Stomach (tissue), 9 donors: Measurements from ENCODE around the gene SNF8. TPM values are rescaled to one million over a fixed set of nuclear protein-coding genes. Genes with fewer than 3 reads are reported as not detected.

Experiments
- DNase-seq, 2 donors: peaks; one replicate each; pipeline versions ENCODE4 v3.0.0 to v3.0.0-alpha.2; 2013 to 2019
- H3K27ac ChIP-seq, 5 donors: fragments of 200-600 bp in 4 of 5; sonication (generic) in 4 of 5; one replicate each; pipeline ENCODE4 v1.5.1; 2013 to 2019; ENCODE audit warnings: mild to moderate bottlenecking in 1 of 5, moderate library complexity in 1 of 5
- H3K27me3 ChIP-seq, 3 donors: fragments of 200-600 bp; sonication (generic); one replicate each; pipeline ENCODE4 v1.5.1; 2017 to 2019; ENCODE audit warnings: mixed run types in 1 of 3
- H3K36me3 ChIP-seq, 4 donors: fragments of 200-600 bp; sonication (generic); 1 replicate in 3 of 4; 2 replicates in 1 of 4; pipeline ENCODE4 v1.5.1; 2016 to 2019
- H3K4me1 ChIP-seq, 4 donors: fragments of 200-600 bp; sonication (generic); one replicate each; pipeline ENCODE4 v1.5.1; 2016 to 2019
- H3K4me3 ChIP-seq, 4 donors: fragments of 200-600 bp; sonication (generic) in 3 of 4; one replicate each; pipeline ENCODE4 v1.5.1; 2016 to 2019; ENCODE audit warnings: mild to moderate bottlenecking in 1 of 4
- H3K9me3 ChIP-seq, 4 donors: fragments of 200-600 bp; sonication (generic); one replicate each; pipeline ENCODE4 v1.5.1; 2016 to 2019
- CTCF ChIP-seq, 7 experiments: fragments of 450-650 bp in 4 of 7; fragments of 200-600 bp in 3 of 7; sonication (generic) in 3 of 7; IDR thresholded peaks; one replicate each; pipeline ENCODE4 v1.5.1; 2016 to 2019; ENCODE audit warnings: antibody characterized with exemption in 7 of 7, control low read depth in 2 of 7, mild to moderate bottlenecking in 1 of 7
- EP300 ChIP-seq: sonication (generic); formaldehyde crosslinking; IDR thresholded peaks from one replicate; pipeline ENCODE4 v1.6.1; 2017; ENCODE audit warnings: antibody characterized with exemption
- POLR2A ChIP-seq, 4 donors: fragments of 450-650 bp; IDR thresholded peaks; one replicate each; pipeline ENCODE4 v1.6.1; 2016; ENCODE audit warnings: antibody characterized with exemption in 4 of 4, control low read depth in 2 of 4, mild to moderate bottlenecking in 1 of 4, moderate library complexity in 1 of 4
- POLR2AphosphoS5 ChIP-seq, 3 donors: sonication (generic); formaldehyde crosslinking; IDR thresholded peaks; one replicate each; pipeline ENCODE4 v1.6.1; 2016; ENCODE audit warnings: antibody characterized with exemption in 3 of 3
- WGBS, 5 donors: extraction: QIAGEN DNeasy Blood & Tissue Kit in 3 of 5; methylation state at CpG; one replicate each; pipeline versions ENCODE4 v1.1.5 to v1.1.7; 2013 to 2018; 5-methylcytosine and 5-hydroxymethylcytosine counted together
- intact Hi-C: fragments of 100-400 bp; cut with DNase I; formaldehyde crosslinking; loops from one replicate; pipeline ENCODE4 v1.15.1; 2023; ENCODE audit warnings: low total_unique reads
- polyA plus RNA-seq, 3 donors: library from polyadenylated mRNA; stranded (reverse); fragments of 200-250 nt; gene quantifications; one replicate each; pipeline ENCODE4 v1.2.3, GENCODE V29; 2013
- small RNA-seq, 4 donors: library from RNA; depleted of rRNA; stranded (forward); fragments of <200 nt; gene quantifications; one replicate each; pipeline ENCODE3, GENCODE V24; 2016
- total RNA-seq, 5 donors: library from RNA; depleted of rRNA; stranded (reverse); fragments of >200 nt; gene quantifications; one replicate each; pipeline versions ENCODE4 v1.1.0 to v1.2.3, GENCODE V29; 2014 to 2016
- donor health status: healthy with polysubstance abuse.
- donor health status: Bipolar disorder and iron deficiency.
- donor health status: healthy.

SNF8 gene
- total and polyA plus RNA-seq, 8 donors, result 18.7 to 160 (median 50.9) TPM

GRCh38 chr17:48890086-48890485 is 54.6 kb downstream of the SNF8 start:
- Histone ChIP-seq H3K4me1 (peaks cover 17 to 30% (median 25%) of the 10 kb centered on the region in 4 donors), H3K9me3 (no peaks in the 10 kb centered on the region), H3K27me3 (no peaks in the 10 kb centered on the region), H3K27ac (no peak overlapping the region), H3K4me3 (no peak overlapping the region), H3K36me3 (peaks cover 2 to 9% (median 8%) of the 10 kb centered on the region in 4 donors)
- WGBS, 5 donors, result 83 to 96% (median 89%) methylated on average over 2 of the region's 2 CpGs
- DNase-seq, result no peak
- intact Hi-C loops, result no loop called here
- TF ChIP-seq POLR2AphosphoS5 (IDR thresholded peaks at IDR 0.05), result no peak
- no peak for TF ChIP-seq POLR2A (IDR thresholded peaks at IDR 0.05)
- TF ChIP-seq EP300, result no peak
- TF ChIP-seq CTCF (IDR thresholded peaks at IDR 0.05), result no peak

GRCh38 chr17:48883171-48883570 is 61.5 kb downstream of the SNF8 start:
- Histone ChIP-seq H3K9me3 (no peaks in the 10 kb centered on the region), H3K4me1 (peaks cover 0 to 13% (median 9%) of the 10 kb centered on the region in 4 donors), H3K36me3 (no peaks in the 10 kb centered on the region), H3K4me3 (no peak overlapping the region), H3K27me3 (no peaks in the 10 kb centered on the region), H3K27ac (no peak overlapping the region)
- TF ChIP-seq POLR2A (IDR thresholded peaks at IDR 0.05) (no peak), CTCF (IDR thresholded peaks at IDR 0.05) (no peak), POLR2AphosphoS5 (IDR thresholded peaks at IDR 0.05) (no peak), EP300 (no peak)
- 42 to 65% (median 57%) methylated on average over 10 of the region's 10 CpGs for WGBS, 5 donors
- no peak for DNase-seq
- intact Hi-C loops, result loop anchor here (10.0 kb wide), 3 partner anchors 142 to 208 kb away; partner anchors contain the start of genes HOXB13, PRAC1 and PRAC2

DNA sequence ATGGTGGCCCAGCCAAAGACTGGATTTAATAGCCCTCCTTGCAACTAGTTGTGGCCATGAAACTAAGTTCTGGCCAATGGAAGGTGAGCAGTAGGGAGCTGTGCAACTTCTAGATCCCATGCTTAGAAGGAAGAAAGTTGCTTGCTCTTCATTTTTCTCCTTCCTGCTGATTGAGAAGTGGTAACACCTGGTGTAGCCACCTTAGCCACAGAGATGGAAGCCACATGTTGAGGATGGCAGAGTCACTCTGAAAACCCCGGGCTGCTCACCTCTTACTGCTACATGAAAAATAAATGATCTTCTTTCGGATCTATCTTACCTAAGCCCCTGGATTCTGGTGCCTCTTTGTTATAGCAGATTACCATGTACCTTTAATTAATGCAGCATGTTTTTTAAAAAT is 62.4 kb downstream of the SNF8 start:
- Histone ChIP-seq H3K36me3 (no peaks in the 10 kb centered on the region), H3K4me3 (no peak overlapping the region), H3K27me3 (peaks cover 0 to 2% (median 0%) of the 10 kb centered on the region in 3 donors), H3K9me3 (no peaks in the 10 kb centered on the region), H3K4me1 (peaks cover 0 to 16% (median 10%) of the 10 kb centered on the region in 4 donors), H3K27ac (no peak overlapping the region)
- WGBS, 5 donors, result 75 to 92% (median 83%) methylated on average over 2 of the region's 2 CpGs
- DNase-seq, result no peak
- TF ChIP-seq POLR2A (IDR thresholded peaks at IDR 0.05), result no peak
- no peak for TF ChIP-seq EP300
- no peak for TF ChIP-seq CTCF (IDR thresholded peaks at IDR 0.05)
- no peak for TF ChIP-seq POLR2AphosphoS5 (IDR thresholded peaks at IDR 0.05)
- intact Hi-C loops, result loop anchor here (10.0 kb wide), 3 partner anchors 143 to 207 kb away; partner anchors contain the start of genes HOXB13, PRAC1 and PRAC2

Small RNA genes within 50 kb of the gene (small RNA-seq; reads per million reads assigned to genes)
- 0 reads per million in 4 donors for gene AC068531.1
- gene RF00263, result 0 reads per million in 4 donors
- gene RF01210, result 0 reads per million in 4 donors
- 0 to 0.15 (median 0) reads per million in 4 donors for gene RNU1-42P

Other genes starting within 250 kb of the SNF8 start
- not detected for gene PRAC1, start 222.3 kb downstream of the SNF8 start, total RNA-seq
- not detected for gene PRAC1, start 222.3 kb downstream of the SNF8 start, polyA plus RNA-seq
- not detected for gene PRAC2, start 221.7 kb downstream of the SNF8 start, total RNA-seq
- gene PRAC2, start 221.7 kb downstream of the SNF8 start, polyA plus RNA-seq, result not detected
- under 1 TPM in 1 of 5 donors, not detected in 4; 0.29 TPM for gene HOXB13, start 216.1 kb downstream of the SNF8 start, total RNA-seq
- gene HOXB13, start 216.1 kb downstream of the SNF8 start, polyA plus RNA-seq, result under 1 TPM in 1 of 3 donors, not detected in 2; 0.15 TPM
- 10 to 100 TPM in 1 of 5 donors, 1 to 10 TPM in 2, not detected in 2; 1.5 to 11.0 (median 1.8) TPM for gene TTLL6, start 127.6 kb downstream of the SNF8 start, total RNA-seq
- under 1 TPM in 1 of 3 donors, not detected in 2; 0.48 TPM for gene TTLL6, start 127.6 kb downstream of the SNF8 start, polyA plus RNA-seq
- gene CALCOCO2, start 113.8 kb downstream of the SNF8 start, total RNA-seq, result 100 to 1,000 TPM in 1 of 5 donors, 10 to 100 TPM in 4; 55.4 to 109 (median 72.2) TPM
- gene CALCOCO2, start 113.8 kb downstream of the SNF8 start, polyA plus RNA-seq, result 10 to 100 TPM; 43.0 to 67.8 (median 58.8) TPM
- 100 to 1,000 TPM in 3 of 5 donors, 10 to 100 TPM in 2; 19.4 to 298 (median 140) TPM for gene ATP5MC1, start 52.1 kb downstream of the SNF8 start, total RNA-seq
- gene ATP5MC1, start 52.1 kb downstream of the SNF8 start, polyA plus RNA-seq, result 100 to 1,000 TPM; 247 to 449 (median 337) TPM
- 10 to 100 TPM; 28.1 to 55.6 (median 36.2) TPM for gene UBE2Z, start 36.4 kb downstream of the SNF8 start, total RNA-seq
- 10 to 100 TPM; 30.2 to 43.4 (median 38.8) TPM for gene UBE2Z, start 36.4 kb downstream of the SNF8 start, polyA plus RNA-seq
- not detected for gene GIP, start 23.8 kb upstream of the SNF8 start, total RNA-seq
- gene GIP, start 23.8 kb upstream of the SNF8 start, polyA plus RNA-seq, result under 1 TPM in 1 of 3 donors, not detected in 2; 0.56 TPM
- 1 to 10 TPM in 1 of 5 donors, not detected in 4; 1.8 TPM for gene IGF2BP1, start 52.5 kb upstream of the SNF8 start, total RNA-seq
- gene IGF2BP1, start 52.5 kb upstream of the SNF8 start, polyA plus RNA-seq, result under 1 TPM in 1 of 3 donors, not detected in 2; under 0.01 TPM
- 10 to 100 TPM in 1 of 5 donors, 1 to 10 TPM in 3, not detected in 1; 1.1 to 41.7 (median 5.3) TPM for gene B4GALNT2, start 187.9 kb upstream of the SNF8 start, total RNA-seq
- 1 to 10 TPM; 1.4 to 2.2 (median 1.4) TPM for gene B4GALNT2, start 187.9 kb upstream of the SNF8 start, polyA plus RNA-seq